SK-N-MC (cell line): ENCODE results near the gene IL21R.

Experiments used
- DNase-seq: peaks from one replicate; pipeline ENCODE4 v3.0.0-alpha.2; 2011; ENCODE audit warnings: low read depth, low spot score
- H3K27ac ChIP-seq: fragments of 200-600 bp; sonication (generic); 2 replicates; pipeline ENCODE4 v1.5.1; 2016; ENCODE audit warnings: mixed run types
- H3K36me3 ChIP-seq: fragments of 200-600 bp; sonication (generic); 2 replicates; pipeline ENCODE4 v1.6.1; 2017; ENCODE audit warnings: antibody characterized with exemption, low read length, mixed read lengths; ENCODE audit not compliant: insufficient read depth
- H3K4me3 ChIP-seq: fragments of 200-600 bp; sonication (generic); 2 replicates; pipeline ENCODE4 v1.5.1; 2016
- H3K9ac ChIP-seq: fragments of 200-600 bp; sonication (generic); 2 replicates; pipeline ENCODE4 v1.8.0; 2017; ENCODE audit warnings: mixed run types, mixed read lengths; ENCODE audit not compliant: insufficient read length
- H3K9me3 ChIP-seq: fragments of 200-600 bp; sonication (generic); 2 replicates; pipeline ENCODE4 v1.6.1; 2017; ENCODE audit warnings: low read depth, mild to moderate bottlenecking, antibody characterized with exemption, low read length, moderate library complexity, mixed read lengths
- EZH2 ChIP-seq: fragments of 200-600 bp; sonication (generic); IDR thresholded peaks from one replicate; pipeline ENCODE4 v1.6.1; 2017; ENCODE audit warnings: antibody characterized with exemption
- FOXP2 ChIP-seq: optimal IDR thresholded peaks from 2 replicates; pipeline ENCODE3; 2011; ENCODE audit warnings: mild to moderate bottlenecking, moderate library complexity; ENCODE audit not compliant: insufficient read depth; ENCODE audit errors: extremely low read length, control extremely low read depth
- POLR2AphosphoS5 ChIP-seq: IDR thresholded peaks from 2 replicates; pipeline ENCODE4 v1.6.1; 2012; ENCODE audit warnings: mild to moderate bottlenecking, low read depth, low read length, borderline replicate concordance

IL21R gene

GRCh38 chr16:27473101-27473900, 71.3 kb downstream of the IL21R start:
- TF ChIP-seq POLR2AphosphoS5 = no peak
- no peak for TF ChIP-seq FOXP2
- TF ChIP-seq EZH2 = no peak
- no peak for DNase-seq
- H3K36me3 ChIP-seq = peaks cover 71% of the 10 kb centered on the region
- H3K9me3 ChIP-seq = no peaks in the 10 kb centered on the region
- H3K9ac ChIP-seq = no peak overlapping the region
- H3K27ac ChIP-seq = no peak overlapping the region
- no peak overlapping the region for H3K4me3 ChIP-seq

GRCh38 chr16:27474041-27474440, 72.1 kb downstream of the IL21R start:
- H3K9ac ChIP-seq = no peak overlapping the region
- no peaks in the 10 kb centered on the region for H3K9me3 ChIP-seq
- H3K4me3 ChIP-seq = no peak overlapping the region
- H3K36me3 ChIP-seq = peaks cover 72% of the 10 kb centered on the region
- DNase-seq = no peak
- TF ChIP-seq EZH2 (no peak), POLR2AphosphoS5 (no peak), FOXP2 (no peak)
- no peak overlapping the region for H3K27ac ChIP-seq

- H3K4me3 ChIP-seq = no peak overlapping the region
- DNase-seq = no peak
- H3K9ac ChIP-seq = no peak overlapping the region
- no peaks in the 10 kb centered on the region for H3K9me3 ChIP-seq
- H3K36me3 ChIP-seq = peaks cover 63% of the 10 kb centered on the region
- TF ChIP-seq EZH2 (no peak), POLR2AphosphoS5 (no peak), FOXP2 (no peak)
- no peak overlapping the region for H3K27ac ChIP-seq
These were observed 72.9 kb downstream of the IL21R start for GRCh38 chr16:27474921-27475320.

GRCh38 chr16:27475561-27475960, 73.6 kb downstream of the IL21R start:
- H3K27ac ChIP-seq = no peak overlapping the region
- no peak overlapping the region for H3K9ac ChIP-seq
- peaks cover 62% of the 10 kb centered on the region for H3K36me3 ChIP-seq
- TF ChIP-seq POLR2AphosphoS5 (no peak), EZH2 (no peak), FOXP2 (no peak)
- H3K4me3 ChIP-seq = no peak overlapping the region
- DNase-seq = no peak
- H3K9me3 ChIP-seq = no peaks in the 10 kb centered on the region

GRCh38 chr16:27476240-27476639, 74.3 kb downstream of the IL21R start:
- Histone ChIP-seq H3K4me3 (no peak overlapping the region), H3K9ac (no peak overlapping the region), H3K9me3 (no peaks in the 10 kb centered on the region), H3K27ac (no peak overlapping the region), H3K36me3 (peaks cover 63% of the 10 kb centered on the region)
- no peak for TF ChIP-seq POLR2AphosphoS5
- TF ChIP-seq FOXP2 = no peak
- TF ChIP-seq EZH2 = no peak
- no peak for DNase-seq

GRCh38 chr16:27480761-27481160, 78.8 kb downstream of the IL21R start:
- Histone ChIP-seq H3K9me3 (no peaks in the 10 kb centered on the region), H3K4me3 (no peak overlapping the region), H3K9ac (no peak overlapping the region), H3K36me3 (peaks cover 84% of the 10 kb centered on the region), H3K27ac (no peak overlapping the region)
- TF ChIP-seq FOXP2 = no peak
- no peak for TF ChIP-seq POLR2AphosphoS5
- TF ChIP-seq EZH2 = no peak
- DNase-seq = no peak

- no peak for DNase-seq
- no peak overlapping the region for H3K9ac ChIP-seq
- H3K4me3 ChIP-seq = no peak overlapping the region
- peaks cover 83% of the 10 kb centered on the region for H3K36me3 ChIP-seq
- no peak for TF ChIP-seq POLR2AphosphoS5
- TF ChIP-seq FOXP2 = no peak
- TF ChIP-seq EZH2 = no peak
- no peaks in the 10 kb centered on the region for H3K9me3 ChIP-seq
- H3K27ac ChIP-seq = no peak overlapping the region
These were observed 79.4 kb downstream of the IL21R start for GRCh38 chr16:27481282-27481934.

- TF ChIP-seq EZH2 (no peak), FOXP2 (no peak), POLR2AphosphoS5 (no peak)
- no peak for DNase-seq
- Histone ChIP-seq H3K4me3 (no peak overlapping the region), H3K9me3 (no peaks in the 10 kb centered on the region), H3K36me3 (peaks cover 79% of the 10 kb centered on the region), H3K9ac (no peak overlapping the region), H3K27ac (no peak overlapping the region)
These were observed 80.6 kb downstream of the IL21R start for GRCh38 chr16:27482397-27483087.

- no peak for DNase-seq
- Histone ChIP-seq H3K27ac (no peak overlapping the region), H3K9ac (no peak overlapping the region), H3K4me3 (no peak overlapping the region), H3K9me3 (no peaks in the 10 kb centered on the region), H3K36me3 (peaks cover 77% of the 10 kb centered on the region)
- no peak for TF ChIP-seq FOXP2
- TF ChIP-seq POLR2AphosphoS5 = no peak
- TF ChIP-seq EZH2 = no peak
These were observed 81.1 kb downstream of the IL21R start for GRCh38 chr16:27483088-27483437.
